NT2/D1 (cell line): ENCODE data around the gene UNC50.

Experiments
- DNase-seq: peaks from one replicate; pipeline ENCODE4 v3.0.0-alpha.2; 2011; ENCODE audit warnings: low read depth, low spot score
- H3K27me3 ChIP-seq: 2 replicates; pipeline ENCODE4 v1.6.0; 2011; ENCODE audit warnings: mild to moderate bottlenecking; ENCODE audit not compliant: insufficient read length, insufficient read depth
- H3K36me3 ChIP-seq: 2 replicates; pipeline ENCODE4 v1.6.1; 2011; ENCODE audit warnings: mild to moderate bottlenecking, low read length, mixed read lengths; ENCODE audit not compliant: insufficient read depth, insufficient read length
- H3K4me1 ChIP-seq: 2 replicates; pipeline ENCODE4 v1.5.1; 2011; ENCODE audit not compliant: insufficient read depth, insufficient read length
- H3K4me3 ChIP-seq: 2 replicates; pipeline ENCODE4 v1.5.1; 2011; ENCODE audit warnings: low read depth; ENCODE audit not compliant: insufficient read length
- H3K9ac ChIP-seq: 2 replicates; pipeline ENCODE4 v1.6.0; 2011; ENCODE audit warnings: low read depth; ENCODE audit not compliant: insufficient read length
- H3K9me3 ChIP-seq: 2 replicates; pipeline ENCODE4 v1.5.1; 2011; ENCODE audit warnings: mild to moderate bottlenecking, low read length; ENCODE audit not compliant: insufficient read depth
- SUZ12 ChIP-seq: IDR thresholded peaks from 2 replicates; pipeline ENCODE4 v1.6.1; 2011; ENCODE audit not compliant: insufficient read length, insufficient read depth; ENCODE audit errors: extremely low read depth
- YY1 ChIP-seq: IDR thresholded peaks from 2 replicates; pipeline ENCODE4 v1.6.1; 2011; ENCODE audit not compliant: insufficient read length, insufficient read depth
- ZNF274 ChIP-seq: IDR thresholded peaks from 2 replicates; pipeline ENCODE4 v1.6.1; 2011; ENCODE audit warnings: mild to moderate bottlenecking, low read depth, low read length

UNC50 gene

DNA sequence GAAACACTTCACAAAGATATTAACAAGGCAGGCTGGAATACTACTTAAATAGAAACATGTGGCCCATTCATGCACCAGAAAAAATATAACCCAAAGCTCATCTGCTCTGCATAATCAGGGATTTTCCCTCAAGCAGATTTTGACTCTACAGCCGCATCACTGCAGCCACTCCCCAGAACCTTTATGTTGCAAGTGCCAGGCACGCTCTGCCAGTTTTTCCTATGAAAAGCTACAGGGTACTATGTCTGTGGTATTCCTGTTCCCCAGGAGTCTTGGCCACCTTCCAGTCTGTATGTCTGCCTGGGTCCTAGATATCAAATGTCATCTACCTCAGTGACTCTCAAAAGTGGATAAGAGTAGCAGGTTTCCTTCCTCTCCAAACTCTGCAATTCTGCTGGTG lies 3.8 kb upstream of the UNC50 start:
- no peak for DNase-seq
- H3K4me1 ChIP-seq = peaks cover 2% of the 10 kb centered on the region
- H3K4me3 ChIP-seq = no peak overlapping the region
- no peaks in the 10 kb centered on the region for H3K27me3 ChIP-seq
- TF ChIP-seq ZNF274 (no peak), SUZ12 (no peak), YY1 (no peak)
- peaks cover 56% of the 10 kb centered on the region for H3K36me3 ChIP-seq
- no peaks in the 10 kb centered on the region for H3K9me3 ChIP-seq
- no peak overlapping the region for H3K9ac ChIP-seq

DNA sequence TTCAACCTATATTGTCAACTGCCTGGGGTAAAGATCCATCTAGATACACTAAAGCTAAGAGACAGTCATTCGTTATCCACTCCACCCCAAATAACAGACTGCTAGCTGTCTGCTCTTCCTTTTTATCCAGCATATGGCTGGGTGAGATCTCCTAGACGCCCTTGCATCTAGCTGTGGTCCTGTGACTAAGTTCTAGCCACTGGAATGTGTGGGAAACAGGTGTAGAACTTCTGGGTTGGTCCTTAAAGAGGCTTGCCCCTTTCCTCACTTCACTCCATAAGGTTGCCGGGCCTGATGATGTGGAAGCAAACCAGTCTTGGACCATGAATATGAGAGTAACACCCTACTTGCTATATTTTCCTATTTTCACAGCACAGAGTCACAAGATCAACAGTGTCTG lies 3.3 kb upstream of the UNC50 start:
- no peaks in the 10 kb centered on the region for H3K27me3 ChIP-seq
- H3K9ac ChIP-seq = no peak overlapping the region
- H3K4me3 ChIP-seq = no peak overlapping the region
- H3K4me1 ChIP-seq = peaks cover 4% of the 10 kb centered on the region
- DNase-seq = no peak
- peaks cover 52% of the 10 kb centered on the region for H3K36me3 ChIP-seq
- no peaks in the 10 kb centered on the region for H3K9me3 ChIP-seq
- no peak for TF ChIP-seq YY1
- TF ChIP-seq SUZ12 = no peak
- TF ChIP-seq ZNF274 = no peak

- no peak for DNase-seq
- H3K4me3 ChIP-seq = no peak overlapping the region
- peaks cover 4% of the 10 kb centered on the region for H3K4me1 ChIP-seq
- peaks cover 54% of the 10 kb centered on the region for H3K36me3 ChIP-seq
- TF ChIP-seq YY1 (no peak), ZNF274 (no peak), SUZ12 (no peak)
- no peak overlapping the region for H3K9ac ChIP-seq
- H3K9me3 ChIP-seq = no peaks in the 10 kb centered on the region
- H3K27me3 ChIP-seq = no peaks in the 10 kb centered on the region
Observed at GRCh38 chr2:98606431-98606830, 2.0 kb upstream of the UNC50 start.

DNA sequence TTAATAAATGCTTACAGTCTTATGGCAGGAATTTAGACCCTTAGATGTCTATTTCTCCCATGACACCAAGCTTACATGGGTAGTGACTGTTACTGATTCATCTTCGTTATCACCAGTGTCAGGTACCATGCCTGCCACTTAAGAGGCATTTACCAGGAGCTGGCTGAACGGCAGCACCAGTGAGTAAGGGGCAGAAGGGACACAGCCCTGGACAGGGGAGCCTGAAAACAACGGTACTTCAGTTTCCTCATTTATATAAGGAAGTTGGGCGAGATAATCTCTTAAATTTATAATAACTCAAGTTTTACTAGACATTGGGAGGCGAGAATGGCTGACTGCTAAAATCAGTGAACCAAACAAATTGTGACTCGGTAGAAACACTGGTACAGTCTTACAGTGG lies 1.3 kb upstream of the UNC50 start:
- H3K36me3 ChIP-seq = peaks cover 52% of the 10 kb centered on the region

GRCh38 chr2:98607741-98608115 lies 661 bp upstream of the UNC50 start:
- Histone ChIP-seq H3K4me1 (peaks cover 4% of the 10 kb centered on the region), H3K9ac (peak overlapping the region; percentile 98), H3K4me3 (peak overlapping the region; percentile 96), H3K27me3 (no peaks in the 10 kb centered on the region), H3K9me3 (no peaks in the 10 kb centered on the region), H3K36me3 (peaks cover 52% of the 10 kb centered on the region)
- DNase-seq = no peak
- TF ChIP-seq SUZ12 = no peak
- no peak for TF ChIP-seq ZNF274
- TF ChIP-seq YY1 = no peak

More for the DNA sequence above, 1.3 kb upstream of the UNC50 start:
- Histone ChIP-seq H3K9ac (peak overlapping the region; percentile 11), H3K4me1 (peaks cover 4% of the 10 kb centered on the region), H3K27me3 (no peaks in the 10 kb centered on the region), H3K4me3 (peak overlapping the region; percentile 96), H3K9me3 (no peaks in the 10 kb centered on the region)
- DNase-seq = no peak
- TF ChIP-seq SUZ12 (no peak), ZNF274 (no peak), YY1 (no peak)

GRCh38 chr2:98608962-98609604 lies 694 bp downstream of the UNC50 start:
- Histone ChIP-seq H3K9ac (peak overlapping the region; percentile 98), H3K9me3 (no peaks in the 10 kb centered on the region), H3K27me3 (no peaks in the 10 kb centered on the region), H3K4me1 (peaks cover 4% of the 10 kb centered on the region), H3K36me3 (peaks cover 56% of the 10 kb centered on the region), H3K4me3 (peak overlapping the region; percentile 96)
- no peak for DNase-seq
- TF ChIP-seq ZNF274 (no peak), YY1 (no peak), SUZ12 (no peak)

- TF ChIP-seq SUZ12 (no peak), ZNF274 (no peak), YY1 (no peak)
Observed at GRCh38 chr2:98614024-98614739, 5.8 kb downstream of the UNC50 start.

More at GRCh38 chr2:98614024-98614739, 5.8 kb downstream of the UNC50 start:
- H3K9me3 ChIP-seq = no peaks in the 10 kb centered on the region
- H3K9ac ChIP-seq = no peak overlapping the region
- H3K36me3 ChIP-seq = peaks cover 83% of the 10 kb centered on the region
- no peak overlapping the region for H3K4me3 ChIP-seq
- H3K27me3 ChIP-seq = no peaks in the 10 kb centered on the region
- peaks cover 4% of the 10 kb centered on the region for H3K4me1 ChIP-seq
- DNase-seq = no peak
